Skin of body (tissue), 2 donors: Measurements from ENCODE around the gene RAB3C. TPM values are rescaled to one million over a fixed set of nuclear protein-coding genes. Genes with fewer than 3 reads are reported as not detected.
A peak's percentile ranks its signal among the peaks of the same experiment; 100 is the strongest.
"Not testable (repeated sequence)": the region's sequence is repeated elsewhere in the genome, so short reads cannot be mapped to it uniquely, and the experiment has no call there.

Experiments used
- DNase-seq: peaks from one replicate; lab custom pipeline; 2025; lab: John Stamatoyannopoulos, UW
- total RNA-seq: library from RNA; depleted of rRNA; stranded (reverse); fragments of >200 nt; gene quantifications from one replicate; pipeline ENCODE4 v1.2.3, GENCODE V29; 2014

The RAB3C gene, protein sequence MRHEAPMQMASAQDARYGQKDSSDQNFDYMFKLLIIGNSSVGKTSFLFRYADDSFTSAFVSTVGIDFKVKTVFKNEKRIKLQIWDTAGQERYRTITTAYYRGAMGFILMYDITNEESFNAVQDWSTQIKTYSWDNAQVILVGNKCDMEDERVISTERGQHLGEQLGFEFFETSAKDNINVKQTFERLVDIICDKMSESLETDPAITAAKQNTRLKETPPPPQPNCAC
- 0.20 TPM for total RNA-seq

DNA sequence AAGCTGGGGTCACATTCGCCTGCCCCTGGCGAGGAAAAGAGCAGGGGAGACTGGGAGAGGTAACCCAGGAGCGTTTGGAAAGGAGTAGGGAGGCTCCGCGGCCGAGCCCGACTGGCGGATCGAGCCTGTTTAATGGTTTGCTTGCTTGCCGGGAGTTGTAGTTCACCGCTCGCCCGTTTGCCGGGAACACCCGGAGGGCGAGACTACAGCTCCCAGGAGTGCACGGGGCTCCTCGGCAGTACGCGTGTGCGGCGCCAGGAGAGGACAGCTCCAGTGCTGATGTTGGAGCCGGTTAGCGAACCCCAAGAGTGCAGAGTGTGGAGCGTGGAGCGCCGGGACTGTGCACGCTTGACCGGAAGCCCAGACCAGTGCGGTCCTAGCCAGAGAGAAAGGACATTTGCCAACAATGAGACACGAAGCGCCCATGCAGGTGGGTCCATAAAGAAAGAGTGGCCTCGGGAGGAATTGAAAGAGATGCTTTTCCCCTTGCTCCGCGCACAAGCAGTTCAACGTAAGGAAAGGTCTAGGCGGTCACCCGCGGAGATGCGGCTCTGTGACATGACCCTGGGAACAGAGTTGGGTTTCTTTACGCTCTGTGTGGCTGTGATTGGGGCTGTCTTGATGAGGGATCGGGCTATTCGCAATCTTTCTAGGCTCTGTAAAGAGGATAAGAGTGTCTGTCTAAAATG is at the start of gene RAB3C:
Gene RAB3C (plus strand): TSS at position 273 of the 689 bp plus-strand sequence. CDS start 134 bp downstream, at position 407.
- DNase-seq = peak; percentile 89

DNA sequence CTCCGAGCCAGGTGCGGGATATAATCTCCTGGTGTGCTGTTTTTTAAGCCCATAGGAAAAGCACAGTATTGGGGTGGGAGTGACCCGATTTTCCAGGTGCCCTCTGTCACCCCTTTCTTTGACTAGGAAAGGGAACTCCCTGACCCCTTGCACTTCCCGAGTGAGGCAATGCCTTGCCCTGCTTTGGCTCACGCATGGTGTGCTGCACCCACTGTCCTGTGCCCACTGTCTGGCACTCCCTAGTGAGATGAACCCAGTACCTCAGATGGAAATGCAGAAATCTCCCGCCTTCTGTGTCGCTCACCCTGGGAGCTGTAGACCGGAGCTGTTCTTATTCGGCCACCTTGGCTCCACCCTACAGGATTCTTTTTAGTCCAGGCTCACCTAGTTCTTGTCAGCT is 40.9 kb upstream of the RAB3C start:
- DNase-seq = not testable (repeated sequence)

- DNase-seq = no peak
These were observed 40.2 kb upstream of the RAB3C start for GRCh38 chr5:58542709-58543108.

DNA sequence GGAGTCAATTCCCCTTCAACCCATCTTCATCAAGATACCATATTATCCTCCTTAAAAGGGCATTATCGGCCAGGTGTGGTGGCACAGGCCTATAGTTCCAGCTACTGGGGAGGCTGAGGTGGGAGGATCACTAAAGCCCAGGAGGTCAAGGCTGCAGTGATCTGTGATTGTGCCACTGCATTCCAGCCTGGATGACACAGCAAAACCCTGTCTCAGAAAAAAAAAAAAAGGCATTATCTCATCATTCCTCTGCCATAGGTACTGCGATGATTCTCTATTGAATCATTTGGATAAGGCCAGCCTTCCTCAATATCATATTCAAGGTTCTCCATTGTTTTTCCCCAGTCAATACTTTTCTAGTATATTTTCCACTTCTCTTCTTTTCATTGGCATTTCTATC is 39.2 kb upstream of the RAB3C start:
- DNase-seq = no peak

GRCh38 chr5:58544195-58544594 is 38.7 kb upstream of the RAB3C start:
- no peak for DNase-seq

DNA sequence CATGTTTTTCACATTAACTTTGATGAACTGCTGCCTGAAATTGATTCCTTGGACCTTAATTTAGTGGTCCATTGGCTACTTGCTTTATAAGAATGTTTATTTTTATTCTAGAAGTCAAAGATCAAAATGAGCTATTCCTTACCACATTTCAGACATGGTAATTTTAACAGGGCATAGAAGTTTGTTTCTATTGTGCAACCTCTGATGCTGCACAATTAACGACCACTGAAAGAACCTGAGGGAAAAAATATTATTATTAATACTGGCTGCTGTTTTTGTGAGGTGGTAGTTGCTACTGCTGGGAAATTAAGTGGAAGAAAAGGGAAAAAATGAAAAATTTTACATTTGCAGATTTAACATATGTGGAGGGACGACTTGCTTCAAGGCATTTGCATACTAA is 37.9 kb upstream of the RAB3C start:
- no peak for DNase-seq

- no peak for DNase-seq
These were observed 37.0 kb upstream of the RAB3C start for GRCh38 chr5:58545912-58546311.

GRCh38 chr5:58548068-58548467 is 34.8 kb upstream of the RAB3C start:
- no peak for DNase-seq

DNA sequence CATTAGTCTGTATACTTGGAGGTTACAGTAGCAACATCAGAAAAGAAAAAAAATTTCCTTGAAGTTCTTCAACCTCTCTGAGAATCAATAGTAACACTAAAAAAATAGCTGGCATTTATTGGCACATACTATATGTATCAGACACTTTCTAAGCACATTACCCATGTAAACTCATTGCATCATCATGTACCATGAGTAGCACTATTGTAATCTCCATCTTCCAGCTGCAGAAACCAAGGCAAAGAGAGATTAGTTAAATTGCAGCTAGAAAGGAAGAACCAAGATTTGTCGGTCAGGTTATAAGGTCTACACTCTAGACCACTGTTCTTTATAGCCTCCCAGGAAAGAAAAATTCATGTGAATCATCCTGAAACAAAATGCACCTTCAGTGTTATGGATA is 31.4 kb upstream of the RAB3C start:
- no peak for DNase-seq

DNA sequence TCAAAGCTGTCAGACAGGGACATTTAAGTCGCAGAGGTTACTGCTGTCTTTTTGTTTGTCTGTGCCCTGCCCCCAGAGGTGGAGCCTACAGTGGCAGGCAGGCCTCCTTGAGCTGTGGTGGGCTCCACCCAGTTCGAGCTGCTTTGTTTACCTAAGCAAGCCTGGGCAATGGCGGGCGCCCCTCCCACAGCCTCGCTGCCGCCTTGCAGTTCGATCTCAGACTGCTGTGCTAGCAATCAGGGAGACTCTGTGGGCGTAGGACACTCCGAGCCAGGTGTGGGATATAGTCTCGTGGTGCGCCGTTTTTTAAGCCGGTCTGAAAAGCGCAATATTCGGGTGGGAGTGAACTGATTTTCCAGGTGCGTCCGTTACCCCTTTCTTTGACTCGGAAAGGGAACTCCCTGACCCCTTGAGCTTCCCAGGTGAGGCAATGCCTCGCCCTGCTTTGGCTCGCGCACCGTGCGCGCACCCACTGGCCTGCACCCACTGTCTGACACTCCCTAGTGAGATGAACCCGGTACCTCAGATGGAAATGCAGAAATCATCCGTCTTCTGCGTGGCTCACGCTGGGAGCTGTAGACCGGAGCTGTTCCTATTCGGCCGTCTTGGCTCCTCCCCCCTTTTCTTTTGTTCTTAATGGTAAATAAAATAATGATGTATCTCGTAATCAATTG is 25.1 kb upstream of the RAB3C start:
- not testable (repeated sequence) for DNase-seq

DNA sequence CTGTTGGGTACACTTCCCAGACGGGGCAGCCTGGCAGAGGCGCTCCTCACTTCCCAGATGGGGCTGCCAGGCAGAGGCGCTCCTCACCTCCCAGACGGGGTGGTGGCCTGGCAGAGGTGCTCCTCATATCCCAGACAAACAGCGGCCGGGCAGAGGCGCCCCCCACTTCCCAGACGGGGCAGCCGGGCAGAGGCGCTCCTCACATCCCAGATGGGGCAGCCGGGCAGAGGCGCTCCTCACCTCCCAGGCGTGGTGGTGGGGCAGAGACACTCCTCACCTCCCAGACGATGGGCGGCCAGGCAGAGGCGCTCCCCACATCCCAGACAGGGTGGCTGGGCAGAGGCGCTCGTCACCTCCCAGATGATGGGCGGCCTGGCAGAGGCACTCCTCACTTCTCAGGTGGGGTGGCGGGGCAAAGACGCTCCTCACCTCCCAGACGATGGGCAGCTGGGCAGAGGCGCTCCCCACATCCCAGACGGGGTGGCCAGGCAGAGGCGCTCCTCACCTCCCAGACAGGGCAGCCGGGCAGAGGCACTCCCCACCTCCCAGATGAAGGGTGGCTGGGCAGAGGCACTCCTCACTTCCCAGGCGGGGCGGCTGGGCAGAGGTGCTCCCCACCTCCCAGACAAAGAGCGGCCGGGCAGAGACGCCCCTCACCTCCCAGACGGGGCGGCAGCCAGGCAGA is 19.7 kb upstream of the RAB3C start:
- not testable (repeated sequence) for DNase-seq

DNA sequence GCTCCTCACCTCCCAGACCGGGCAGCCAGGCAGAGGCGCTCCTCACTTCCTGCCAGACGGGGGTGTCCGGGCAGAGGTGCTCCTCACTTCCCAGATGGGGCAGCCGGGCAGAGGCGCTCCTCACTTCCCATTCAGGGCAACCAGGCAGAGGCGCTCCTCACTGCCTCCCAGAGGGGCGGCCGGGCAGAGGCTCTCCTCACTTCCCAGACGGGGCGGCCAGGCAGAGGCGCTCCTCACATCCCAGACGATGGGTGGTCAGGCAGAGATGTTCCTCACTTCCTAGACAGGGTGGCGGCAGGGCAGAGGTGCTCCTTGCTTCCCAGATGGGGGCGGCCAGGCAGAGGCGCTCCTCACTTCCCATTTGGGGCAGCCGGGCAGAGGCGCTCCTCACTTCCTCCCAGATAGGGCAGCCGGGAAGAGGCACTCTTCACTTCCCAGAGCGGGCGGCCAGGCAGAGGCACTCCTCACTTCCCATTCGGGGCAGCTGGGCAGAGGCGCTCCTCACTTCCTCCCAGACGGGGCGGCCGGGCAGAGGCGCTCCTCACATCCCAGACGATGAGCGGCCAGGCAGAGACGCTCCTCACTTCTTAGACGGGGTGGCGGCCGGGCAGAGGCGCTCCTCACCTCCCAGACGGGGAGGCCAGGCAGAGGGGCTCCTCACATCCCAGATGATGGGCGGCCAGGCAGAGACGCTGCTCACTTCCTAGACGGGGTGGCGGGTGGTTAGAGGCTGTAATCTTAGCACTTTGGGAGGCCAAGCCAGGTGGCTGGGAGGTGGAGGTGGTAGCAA is 18.6 kb upstream of the RAB3C start:
- DNase-seq = not testable (repeated sequence)

DNA sequence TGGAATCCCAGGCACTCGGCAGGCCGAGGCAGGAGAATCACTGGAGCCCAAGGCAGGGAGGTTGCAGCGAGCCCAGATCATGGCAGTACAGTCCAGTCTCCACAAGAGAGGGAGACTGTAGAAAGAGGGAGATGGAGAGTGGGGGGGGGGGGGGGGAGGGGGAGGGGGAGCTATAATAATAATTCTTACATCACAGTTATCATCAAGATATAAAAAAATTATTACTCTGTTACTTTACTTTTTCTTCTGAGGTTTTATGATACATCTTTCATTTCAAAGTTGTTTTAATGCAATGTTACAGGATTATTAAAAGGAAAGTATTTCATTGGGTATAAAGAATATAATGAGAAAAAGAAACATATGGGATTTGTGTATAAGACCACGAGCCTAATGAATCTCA is 17.8 kb upstream of the RAB3C start:
- DNase-seq = no peak

DNA sequence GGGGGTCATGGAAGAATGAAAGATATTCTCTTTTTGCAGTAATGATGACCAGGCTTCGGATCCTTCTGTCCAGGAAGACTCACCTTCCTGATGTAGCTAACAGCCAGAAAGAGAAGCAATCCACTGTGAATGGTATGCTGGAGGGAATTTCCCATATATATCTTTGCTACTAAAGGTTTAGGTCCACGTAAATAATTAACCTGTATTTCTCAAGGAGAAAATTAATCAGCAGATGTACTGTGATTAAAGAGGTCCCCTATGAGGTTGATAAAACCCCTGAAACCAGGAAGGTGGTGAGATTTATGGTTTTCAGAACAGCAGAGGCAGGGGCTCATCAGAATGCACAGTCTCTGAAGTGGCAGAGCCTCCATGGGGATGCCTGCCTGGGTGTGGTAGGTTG is 11.4 kb upstream of the RAB3C start:
- DNase-seq = no peak

GRCh38 chr5:58572973-58573372 is 9.9 kb upstream of the RAB3C start:
- DNase-seq = not testable (repeated sequence)

DNA sequence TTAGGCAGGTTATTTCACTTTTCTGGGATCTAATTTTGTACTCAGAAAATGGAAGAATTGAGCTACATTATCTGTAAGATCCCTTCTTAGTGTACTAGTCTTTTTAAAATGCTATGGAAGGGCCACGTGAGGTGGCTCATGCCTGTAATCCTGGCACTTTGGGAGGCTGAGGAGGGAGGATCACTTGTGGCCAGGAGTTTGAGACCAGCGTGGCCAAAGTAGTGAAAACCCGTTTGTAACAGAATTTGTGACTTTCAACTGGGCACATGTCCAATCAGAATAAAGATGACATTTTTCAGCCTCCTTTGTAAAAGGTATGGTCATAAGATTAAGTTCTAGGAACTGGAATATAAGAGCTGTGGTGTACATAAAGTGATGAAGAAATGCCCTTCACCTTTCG is 3.1 kb upstream of the RAB3C start:
- DNase-seq = no peak

DNA sequence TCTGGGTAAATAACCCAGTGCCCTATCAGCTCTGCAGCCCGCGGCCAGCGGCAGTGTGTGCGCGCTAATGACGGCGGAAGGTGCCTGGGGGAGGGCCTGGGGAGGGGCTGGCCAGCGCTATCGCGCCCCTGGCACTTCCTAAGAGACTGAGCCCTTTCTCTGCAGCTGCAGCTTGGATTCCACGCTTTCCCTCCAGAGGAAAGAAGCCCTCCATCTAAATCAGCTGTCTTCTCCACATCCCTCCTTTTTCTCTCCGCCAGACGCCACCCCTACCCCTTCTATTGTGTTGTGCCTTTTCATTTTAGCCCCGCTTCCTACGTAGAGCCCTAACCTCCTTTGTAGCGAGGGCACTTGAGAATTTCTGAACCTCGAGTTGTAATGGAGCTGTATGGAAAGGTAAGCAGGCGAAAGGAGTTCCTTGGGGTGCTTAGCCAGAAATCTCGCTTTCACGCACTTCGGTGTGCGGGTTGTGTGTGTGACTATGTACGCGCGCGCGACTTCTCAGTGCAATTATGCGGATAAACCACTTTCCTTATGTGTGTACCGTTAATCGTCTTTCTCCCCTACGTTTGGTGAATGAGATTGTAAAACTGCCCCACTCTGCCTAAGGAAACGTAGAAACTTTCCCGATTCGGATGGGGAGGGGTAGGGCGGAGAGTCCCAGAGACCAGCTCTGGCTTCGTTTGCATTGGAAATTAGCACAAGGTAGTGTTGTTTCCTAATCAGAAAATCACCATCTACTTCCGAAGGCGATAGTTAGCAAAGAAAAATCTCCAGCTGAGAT is 664 bp upstream of the RAB3C start:
- no peak for DNase-seq

- no peak for DNase-seq
These were observed 13.1 kb downstream of the RAB3C start for GRCh38 chr5:58595952-58596351.

GRCh38 chr5:58598440-58598839 is 15.6 kb downstream of the RAB3C start:
- DNase-seq = no peak

DNA sequence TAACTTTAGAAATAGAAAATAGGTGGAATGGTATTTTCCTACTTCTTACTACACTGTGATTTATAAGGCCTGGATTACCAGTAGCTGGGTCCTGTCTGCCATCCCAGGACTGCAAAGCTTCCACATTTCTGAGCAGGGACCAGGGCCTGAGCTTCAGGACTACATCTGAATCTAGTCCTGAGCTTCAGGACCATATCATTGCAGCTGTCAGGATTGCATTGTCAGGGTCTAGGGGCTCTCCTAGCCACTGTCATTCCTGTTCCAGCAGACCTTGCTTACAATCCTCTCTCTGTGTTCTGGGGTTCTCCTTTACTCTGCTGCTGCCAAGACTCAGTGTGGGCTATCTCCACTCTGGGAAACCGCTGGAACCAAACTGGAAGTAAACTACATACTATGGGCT is 16.3 kb downstream of the RAB3C start:
- no peak for DNase-seq
